ENCODE data around the gene INHBC. TPM values are rescaled to one million over a fixed set of nuclear protein-coding genes. Genes with fewer than 3 reads are reported as not detected.

INHBC gene, protein sequence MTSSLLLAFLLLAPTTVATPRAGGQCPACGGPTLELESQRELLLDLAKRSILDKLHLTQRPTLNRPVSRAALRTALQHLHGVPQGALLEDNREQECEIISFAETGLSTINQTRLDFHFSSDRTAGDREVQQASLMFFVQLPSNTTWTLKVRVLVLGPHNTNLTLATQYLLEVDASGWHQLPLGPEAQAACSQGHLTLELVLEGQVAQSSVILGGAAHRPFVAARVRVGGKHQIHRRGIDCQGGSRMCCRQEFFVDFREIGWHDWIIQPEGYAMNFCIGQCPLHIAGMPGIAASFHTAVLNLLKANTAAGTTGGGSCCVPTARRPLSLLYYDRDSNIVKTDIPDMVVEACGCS
- polyA plus RNA-seq (2012; rRNA removed) = 0.08 and 0.10 TPM in 2 replicates
- 0.04 and 0.05 TPM in 2 replicates for polyA plus RNA-seq (2012; cell fraction: cytosol; rRNA removed)
- 0.02 TPM in 1 of 2 replicates, not detected in the other for polyA plus RNA-seq (2012; cell fraction: nucleus; rRNA removed)

DNA sequence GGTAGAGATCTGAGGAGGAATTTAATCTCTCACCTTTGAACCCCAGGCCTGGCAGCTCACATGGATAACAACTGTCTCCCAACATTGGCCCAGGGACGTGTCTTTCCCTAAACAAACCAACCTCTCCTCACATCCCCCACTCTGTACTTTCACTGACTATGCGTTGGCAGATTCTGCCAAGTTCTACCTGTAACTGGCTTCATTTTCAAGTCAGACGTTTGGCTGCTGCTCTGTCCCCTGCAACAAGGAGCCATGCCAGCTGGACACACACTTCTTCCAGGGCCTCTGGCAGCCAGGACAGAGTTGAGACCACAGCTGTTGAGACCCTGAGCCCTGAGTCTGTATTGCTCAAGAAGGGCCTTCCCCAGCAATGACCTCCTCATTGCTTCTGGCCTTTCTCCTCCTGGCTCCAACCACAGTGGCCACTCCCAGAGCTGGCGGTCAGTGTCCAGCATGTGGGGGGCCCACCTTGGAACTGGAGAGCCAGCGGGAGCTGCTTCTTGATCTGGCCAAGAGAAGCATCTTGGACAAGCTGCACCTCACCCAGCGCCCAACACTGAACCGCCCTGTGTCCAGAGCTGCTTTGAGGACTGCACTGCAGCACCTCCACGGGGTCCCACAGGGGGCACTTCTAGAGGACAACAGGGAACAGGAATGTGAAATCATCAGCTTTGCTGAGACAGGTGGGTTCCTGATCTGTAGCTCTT is at the start of gene INHBC:
Gene INHBC, plus strand, starts transcription at position 268 of the 707 bp plus-strand sequence. Its CDS starts 103 bp downstream, at position 371.
- Histone ChIP-seq H3F3A (replicated peaks; ENCODE audit: insufficient read depth) (peaks cover 8% of the 10 kb centered on the region), H3K4me1 (ENCODE audit: control insufficient read depth in 1 of 2, insufficient read depth in 2 of 2, low read depth in 1 of 2, low read length in 1 of 2) (no peaks in the 10 kb centered on the region), H3K36me3 (replicated peaks in 1 of 2; ENCODE audit: control insufficient read depth in 1 of 2, insufficient read depth in 2 of 2, low read length in 1 of 2) (no peaks in the 10 kb centered on the region), H3K27ac (ENCODE audit: low read depth in 2 of 2, low read length in 1 of 2) (no peak within 1 kb of the TSS), H3K9me3 (no peaks in the 10 kb centered on the region), H3K79me2 (ENCODE audit: insufficient read depth) (peaks cover 6% of the 10 kb centered on the region), H3K4me3 (ENCODE audit: low read depth in 2 of 2, low read length in 1 of 2) (no peak within 1 kb of the TSS), H3K27me3 (ENCODE audit: insufficient read depth) (no peaks in the 10 kb centered on the region), H3K9ac (no peak within 1 kb of the TSS), H2AFZ (ENCODE audit: low read depth) (no peak within 1 kb of the TSS), H3K4me2 (no peak within 1 kb of the TSS), H3K9me2 (no peaks in the 10 kb centered on the region), H4K20me1 (ENCODE audit: insufficient read depth) (no peaks in the 10 kb centered on the region)
- ChIA-PET POLR2A (no interaction called here), CTCF (interaction anchor here (0.7 to 3.4 kb wide), 5 partner anchors 18 to 302 kb away, joined by 3 to 9 read pairs (median 5); partner anchors contain the start of gene GLI1)
- no peak for DNase-seq
- WGBS (ENCODE audit: low lambda C conversion rate) = 85% methylated on average over 7 of the region's 8 CpGs
- no peak for TF ChIP-seq FOXM1 (IDR thresholded peaks at IDR 0.05; ENCODE audit: low read depth)
- TF ChIP-seq, protein P1, sequence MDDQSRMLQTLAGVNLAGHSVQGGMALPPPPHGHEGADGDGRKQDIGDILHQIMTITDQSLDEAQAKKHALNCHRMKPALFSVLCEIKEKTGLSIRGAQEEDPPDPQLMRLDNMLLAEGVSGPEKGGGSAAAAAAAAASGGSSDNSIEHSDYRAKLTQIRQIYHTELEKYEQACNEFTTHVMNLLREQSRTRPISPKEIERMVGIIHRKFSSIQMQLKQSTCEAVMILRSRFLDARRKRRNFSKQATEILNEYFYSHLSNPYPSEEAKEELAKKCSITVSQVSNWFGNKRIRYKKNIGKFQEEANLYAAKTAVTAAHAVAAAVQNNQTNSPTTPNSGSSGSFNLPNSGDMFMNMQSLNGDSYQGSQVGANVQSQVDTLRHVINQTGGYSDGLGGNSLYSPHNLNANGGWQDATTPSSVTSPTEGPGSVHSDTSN (IDR thresholded peaks at IDR 0.05) = no peak
- TF ChIP-seq JUND (IDR thresholded peaks at IDR 0.05) = no peak
- TF ChIP-seq FOSL2 (IDR thresholded peaks at IDR 0.05; ENCODE audit: borderline replicate concordance, low read depth) = no peak
- TF ChIP-seq, protein P2, sequence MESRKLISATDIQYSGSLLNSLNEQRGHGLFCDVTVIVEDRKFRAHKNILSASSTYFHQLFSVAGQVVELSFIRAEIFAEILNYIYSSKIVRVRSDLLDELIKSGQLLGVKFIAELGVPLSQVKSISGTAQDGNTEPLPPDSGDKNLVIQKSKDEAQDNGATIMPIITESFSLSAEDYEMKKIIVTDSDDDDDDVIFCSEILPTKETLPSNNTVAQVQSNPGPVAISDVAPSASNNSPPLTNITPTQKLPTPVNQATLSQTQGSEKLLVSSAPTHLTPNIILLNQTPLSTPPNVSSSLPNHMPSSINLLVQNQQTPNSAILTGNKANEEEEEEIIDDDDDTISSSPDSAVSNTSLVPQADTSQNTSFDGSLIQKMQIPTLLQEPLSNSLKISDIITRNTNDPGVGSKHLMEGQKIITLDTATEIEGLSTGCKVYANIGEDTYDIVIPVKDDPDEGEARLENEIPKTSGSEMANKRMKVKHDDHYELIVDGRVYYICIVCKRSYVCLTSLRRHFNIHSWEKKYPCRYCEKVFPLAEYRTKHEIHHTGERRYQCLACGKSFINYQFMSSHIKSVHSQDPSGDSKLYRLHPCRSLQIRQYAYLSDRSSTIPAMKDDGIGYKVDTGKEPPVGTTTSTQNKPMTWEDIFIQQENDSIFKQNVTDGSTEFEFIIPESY (IDR thresholded peaks at IDR 0.05; ENCODE audit: borderline replicate concordance, low read depth) = no peak
- TF ChIP-seq EP300 (IDR thresholded peaks at IDR 0.05; ENCODE audit: borderline replicate concordance in 1 of 2, low read depth in 1 of 2, low read length in 1 of 2) = no peak
- TF ChIP-seq NRF1 (IDR thresholded peaks at IDR 0.05; ENCODE audit: low read depth, low read length) = no peak
- no peak for TF ChIP-seq RXRA (IDR thresholded peaks at IDR 0.05; ENCODE audit: borderline replicate concordance, low read depth)
- TF ChIP-seq NFIC (IDR thresholded peaks at IDR 0.05; ENCODE audit: borderline replicate concordance) = no peak
- no peak for TF ChIP-seq ELF1 (IDR thresholded peaks at IDR 0.05)
- TF ChIP-seq RAD21 (IDR thresholded peaks at IDR 0.05; ENCODE audit: low read length) = no peak
- no peak for TF ChIP-seq GATA2 (CRISPR knock-in tag; IDR thresholded peaks at IDR 0.05)
- no peak for TF ChIP-seq SMC3 (IDR thresholded peaks at IDR 0.05; ENCODE audit: low read depth, low read length)
- TF ChIP-seq, protein P3, sequence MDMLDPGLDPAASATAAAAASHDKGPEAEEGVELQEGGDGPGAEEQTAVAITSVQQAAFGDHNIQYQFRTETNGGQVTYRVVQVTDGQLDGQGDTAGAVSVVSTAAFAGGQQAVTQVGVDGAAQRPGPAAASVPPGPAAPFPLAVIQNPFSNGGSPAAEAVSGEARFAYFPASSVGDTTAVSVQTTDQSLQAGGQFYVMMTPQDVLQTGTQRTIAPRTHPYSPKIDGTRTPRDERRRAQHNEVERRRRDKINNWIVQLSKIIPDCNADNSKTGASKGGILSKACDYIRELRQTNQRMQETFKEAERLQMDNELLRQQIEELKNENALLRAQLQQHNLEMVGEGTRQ (IDR thresholded peaks at IDR 0.05; ENCODE audit: borderline replicate concordance, low read depth, low read length) = no peak
- no peak for TF ChIP-seq EZH2phosphoT487 (IDR thresholded peaks at IDR 0.05; ENCODE audit: borderline replicate concordance, low read depth)
- TF ChIP-seq, protein P4, sequence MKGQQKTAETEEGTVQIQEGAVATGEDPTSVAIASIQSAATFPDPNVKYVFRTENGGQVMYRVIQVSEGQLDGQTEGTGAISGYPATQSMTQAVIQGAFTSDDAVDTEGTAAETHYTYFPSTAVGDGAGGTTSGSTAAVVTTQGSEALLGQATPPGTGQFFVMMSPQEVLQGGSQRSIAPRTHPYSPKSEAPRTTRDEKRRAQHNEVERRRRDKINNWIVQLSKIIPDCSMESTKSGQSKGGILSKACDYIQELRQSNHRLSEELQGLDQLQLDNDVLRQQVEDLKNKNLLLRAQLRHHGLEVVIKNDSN (IDR thresholded peaks at IDR 0.05; ENCODE audit: borderline replicate concordance, low read depth) = no peak
- no peak for TF ChIP-seq MEF2A (IDR thresholded peaks at IDR 0.05; ENCODE audit: borderline replicate concordance, low read depth)
